GM19035 (cell line): ENCODE measurements around the gene TMEM63B.

Experiments
- ATAC-seq: cut with Tn5 transposase; IDR thresholded peaks from one replicate; pipeline ENCODE4 v1.9.1; 2021; ENCODE audit not compliant: unreplicated experiment

Gene TMEM63B

GRCh38 chr6:44116641-44117382 lies 10.5 kb upstream of the TMEM63B start:
- no peak for ATAC-seq

GRCh38 chr6:44117397-44118128 lies 9.8 kb upstream of the TMEM63B start:
- ATAC-seq: no peak

GRCh38 chr6:44119704-44120262 lies 7.6 kb upstream of the TMEM63B start:
- no peak for ATAC-seq

- no peak for ATAC-seq
Measured at GRCh38 chr6:44120692-44121443, 6.5 kb upstream of the TMEM63B start.

GRCh38 chr6:44122801-44123200 lies 4.6 kb upstream of the TMEM63B start:
- no peak for ATAC-seq

GRCh38 chr6:44123544-44123943 lies 3.8 kb upstream of the TMEM63B start:
- no peak for ATAC-seq

GRCh38 chr6:44126320-44127149 lies 819 bp upstream of the TMEM63B start:
- peak; percentile 46 for ATAC-seq

- ATAC-seq: peak; percentile 5
Measured at GRCh38 chr6:44128020-44128917, 915 bp downstream of the TMEM63B start.

- no peak for ATAC-seq
Measured at GRCh38 chr6:44129841-44130322, 2.5 kb downstream of the TMEM63B start.

- ATAC-seq: no peak
Measured at GRCh38 chr6:44131892-44132291, 4.5 kb downstream of the TMEM63B start.

GRCh38 chr6:44132476-44132875 lies 5.1 kb downstream of the TMEM63B start:
- no peak for ATAC-seq

- no peak for ATAC-seq
Measured at GRCh38 chr6:44133003-44133931, 5.9 kb downstream of the TMEM63B start.

- no peak for ATAC-seq
Measured at GRCh38 chr6:44133981-44134711, 6.8 kb downstream of the TMEM63B start.

GRCh38 chr6:44135173-44135758 lies 7.9 kb downstream of the TMEM63B start:
- no peak for ATAC-seq

- no peak for ATAC-seq
Measured at GRCh38 chr6:44135875-44136274, 8.5 kb downstream of the TMEM63B start.

- ATAC-seq: no peak
Measured at GRCh38 chr6:44138717-44139350, 11.5 kb downstream of the TMEM63B start.

- no peak for ATAC-seq
Measured at GRCh38 chr6:44139351-44139743, 12.0 kb downstream of the TMEM63B start.
